ENCODE data around the gene CACNA2D2.
"Not testable (repeated sequence)": the region's sequence is repeated elsewhere in the genome, so short reads cannot be mapped to it uniquely, and the experiment has no call there.

The CACNA2D2 gene

GRCh38 chr3:50516440-50516871 lies 13.0 kb upstream of the CACNA2D2 start:
- ATAC-seq (peak; percentile 31), DNase-seq (no peak)
- no peaks in the 10 kb centered on the region for H3K9me3 Mint-ChIP-seq
- H3K4me3 Mint-ChIP-seq: no peak overlapping the region
- H3K27me3 Mint-ChIP-seq: peaks cover 34% of the 10 kb centered on the region
- H3K4me1 Mint-ChIP-seq: peaks cover 26% of the 10 kb centered on the region
- H3K27ac Mint-ChIP-seq: no peak overlapping the region

- Mint-ChIP-seq H3K27me3 (peaks cover 34% of the 10 kb centered on the region), H3K27ac (no peak overlapping the region), H3K9me3 (no peaks in the 10 kb centered on the region), H3K4me3 (no peak overlapping the region), H3K4me1 (peaks cover 26% of the 10 kb centered on the region)
- ATAC-seq (peak; percentile 40), DNase-seq (no peak)
These were observed 12.4 kb upstream of the CACNA2D2 start for GRCh38 chr3:50515565-50516439.

- H3K4me1 Mint-ChIP-seq: peaks cover 16% of the 10 kb centered on the region
- H3K27me3 Mint-ChIP-seq: peaks cover 23% of the 10 kb centered on the region
- not testable (repeated sequence) for DNase-seq, H3K9me3 Mint-ChIP-seq, H3K4me3 Mint-ChIP-seq, ATAC-seq
- peak overlapping the region in 1 of 2 donors; percentile 62 for H3K27ac Mint-ChIP-seq
These were observed 9.5 kb upstream of the CACNA2D2 start for GRCh38 chr3:50512908-50513307.

- no peak for ATAC-seq
- peak overlapping the region in 1 of 2 donors; percentile 12 for H3K27ac Mint-ChIP-seq
- H3K27me3 Mint-ChIP-seq: peaks cover 23% of the 10 kb centered on the region
- no peaks in the 10 kb centered on the region for H3K9me3 Mint-ChIP-seq
- no peak overlapping the region for H3K4me3 Mint-ChIP-seq
- H3K4me1 Mint-ChIP-seq: peaks cover 16% of the 10 kb centered on the region
- DNase-seq: no peak
These were observed 8.7 kb upstream of the CACNA2D2 start for GRCh38 chr3:50512131-50512530.

GRCh38 chr3:50510325-50510724 lies 6.9 kb upstream of the CACNA2D2 start:
- peaks cover 11% of the 10 kb centered on the region for H3K27me3 Mint-ChIP-seq
- DNase-seq (no peak), ATAC-seq (no peak)
- H3K4me1 Mint-ChIP-seq: peaks cover 1% of the 10 kb centered on the region
- H3K9me3 Mint-ChIP-seq: no peaks in the 10 kb centered on the region
- H3K4me3 Mint-ChIP-seq: no peak overlapping the region
- no peak overlapping the region for H3K27ac Mint-ChIP-seq

- H3K4me3 Mint-ChIP-seq: no peak overlapping the region
- no peaks in the 10 kb centered on the region for H3K9me3 Mint-ChIP-seq
- H3K27ac Mint-ChIP-seq: no peak overlapping the region
- ATAC-seq (no peak), DNase-seq (no peak)
- H3K27me3 Mint-ChIP-seq: peaks cover 10% of the 10 kb centered on the region
- no peaks in the 10 kb centered on the region for H3K4me1 Mint-ChIP-seq
These were observed 6.3 kb upstream of the CACNA2D2 start for GRCh38 chr3:50509715-50510114.

- DNase-seq (no peak), ATAC-seq (no peak)
- Mint-ChIP-seq H3K27me3 (peaks cover 14% of the 10 kb centered on the region), H3K4me3 (no peak overlapping the region), H3K9me3 (no peaks in the 10 kb centered on the region), H3K27ac (no peak overlapping the region), H3K4me1 (no peaks in the 10 kb centered on the region)
These were observed 5.4 kb upstream of the CACNA2D2 start for GRCh38 chr3:50508821-50509220.

DNA sequence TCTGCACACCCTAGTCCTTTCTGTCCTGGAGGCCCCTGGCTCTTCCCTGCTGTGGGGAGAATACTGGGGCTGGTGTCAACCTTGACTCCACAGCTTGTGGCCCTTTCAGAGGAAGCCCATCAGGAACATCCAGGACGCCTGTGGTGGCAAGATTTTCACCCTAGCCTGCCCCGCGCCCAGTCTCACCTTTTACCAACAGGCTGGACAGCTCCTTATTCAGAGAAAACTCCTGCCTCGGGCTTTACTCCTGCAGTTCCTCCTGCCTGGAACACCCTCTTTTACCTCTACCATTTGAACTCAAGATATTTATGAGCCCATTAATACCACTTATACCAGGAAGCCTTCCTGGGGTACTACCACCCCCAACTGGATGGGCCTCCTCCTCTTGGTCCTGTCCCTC lies 2.7 kb upstream of the CACNA2D2 start:
- H3K4me1 Mint-ChIP-seq: peaks cover 5% of the 10 kb centered on the region
- no peak for DNase-seq
- H3K9me3 Mint-ChIP-seq: no peaks in the 10 kb centered on the region
- no peak overlapping the region for H3K4me3 Mint-ChIP-seq
- H3K27me3 Mint-ChIP-seq: peaks cover 32% of the 10 kb centered on the region
- no peak for ATAC-seq
- H3K27ac Mint-ChIP-seq: no peak overlapping the region

DNA sequence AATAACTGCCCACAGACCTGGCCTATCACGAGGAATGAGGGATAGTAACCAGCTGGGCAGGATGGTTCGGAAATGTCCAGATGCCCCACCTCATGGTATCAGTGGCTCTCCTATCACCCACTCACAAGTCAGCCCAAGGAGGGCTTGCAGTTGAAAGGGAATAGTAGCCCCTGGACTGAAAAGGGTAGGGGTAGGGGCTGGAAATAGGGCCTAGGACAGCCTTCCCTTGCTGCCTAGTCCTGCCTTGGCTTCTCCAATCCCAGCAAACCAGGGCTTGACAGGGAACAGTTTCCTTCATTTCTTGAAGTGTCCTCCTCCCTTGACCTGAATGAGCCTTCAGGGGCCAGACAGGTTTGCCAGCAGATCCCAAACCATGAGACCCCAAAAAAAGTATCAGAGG lies 1.2 kb upstream of the CACNA2D2 start:
- no peaks in the 10 kb centered on the region for H3K9me3 Mint-ChIP-seq
- peaks cover 46% of the 10 kb centered on the region for H3K27me3 Mint-ChIP-seq
- ATAC-seq (no peak), DNase-seq (no peak)
- H3K27ac Mint-ChIP-seq: no peak overlapping the region
- no peak overlapping the region for H3K4me3 Mint-ChIP-seq
- H3K4me1 Mint-ChIP-seq: peaks cover 5% of the 10 kb centered on the region

GRCh38 chr3:50502584-50503423 lies 630 bp downstream of the CACNA2D2 start:
- H3K27ac Mint-ChIP-seq: no peak overlapping the region
- H3K27me3 Mint-ChIP-seq: peaks cover 61% of the 10 kb centered on the region
- no peaks in the 10 kb centered on the region for H3K9me3 Mint-ChIP-seq
- peak overlapping the region; percentile 71 to 76 for H3K4me3 Mint-ChIP-seq
- DNase-seq: no peak
- peaks cover 5% of the 10 kb centered on the region for H3K4me1 Mint-ChIP-seq
- ATAC-seq: peak; percentile 47

GRCh38 chr3:50502225-50502583 lies 1.2 kb downstream of the CACNA2D2 start:
- no peak for ATAC-seq
- Mint-ChIP-seq H3K27ac (no peak overlapping the region), H3K4me3 (peak overlapping the region; percentile 71 to 76)

GRCh38 chr3:50495609-50496423 lies 7.6 kb downstream of the CACNA2D2 start:
- Mint-ChIP-seq H3K4me3 (no peak overlapping the region), H3K4me1 (peaks cover 22% of the 10 kb centered on the region), H3K9me3 (no peaks in the 10 kb centered on the region), H3K27me3 (peaks cover 26% of the 10 kb centered on the region), H3K27ac (no peak overlapping the region)
- ATAC-seq: no peak
- DNase-seq: no peak

More at GRCh38 chr3:50502225-50502583, 1.2 kb downstream of the CACNA2D2 start:
- Mint-ChIP-seq H3K27me3 (peaks cover 61% of the 10 kb centered on the region), H3K4me1 (peaks cover 5% of the 10 kb centered on the region), H3K9me3 (no peaks in the 10 kb centered on the region)
- no peak for DNase-seq

DNA sequence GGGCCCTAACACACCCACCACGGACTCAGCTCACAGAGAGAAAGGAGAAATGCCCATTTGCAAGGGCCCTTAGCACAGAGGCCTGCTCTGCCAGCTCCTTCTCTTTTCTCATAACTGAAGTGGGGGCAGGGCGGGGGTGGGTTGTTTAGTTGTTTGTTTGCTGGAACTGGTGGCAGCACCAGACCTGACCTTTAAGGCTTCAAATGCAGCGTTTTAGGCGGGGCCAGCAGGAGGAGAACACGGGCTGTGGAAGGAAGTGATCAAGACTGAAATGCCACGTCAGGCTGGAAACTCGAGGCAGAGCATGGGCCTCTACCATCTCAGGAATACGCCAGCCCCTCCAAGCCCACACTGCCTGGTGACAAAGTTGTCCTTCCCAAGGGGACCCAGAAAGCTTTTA lies 9.3 kb downstream of the CACNA2D2 start:
- DNase-seq (no peak), ATAC-seq (no peak)
- Mint-ChIP-seq H3K9me3 (no peaks in the 10 kb centered on the region), H3K27me3 (peaks cover 9% of the 10 kb centered on the region), H3K4me1 (peaks cover 28% of the 10 kb centered on the region), H3K4me3 (no peak overlapping the region), H3K27ac (no peak overlapping the region)

DNA sequence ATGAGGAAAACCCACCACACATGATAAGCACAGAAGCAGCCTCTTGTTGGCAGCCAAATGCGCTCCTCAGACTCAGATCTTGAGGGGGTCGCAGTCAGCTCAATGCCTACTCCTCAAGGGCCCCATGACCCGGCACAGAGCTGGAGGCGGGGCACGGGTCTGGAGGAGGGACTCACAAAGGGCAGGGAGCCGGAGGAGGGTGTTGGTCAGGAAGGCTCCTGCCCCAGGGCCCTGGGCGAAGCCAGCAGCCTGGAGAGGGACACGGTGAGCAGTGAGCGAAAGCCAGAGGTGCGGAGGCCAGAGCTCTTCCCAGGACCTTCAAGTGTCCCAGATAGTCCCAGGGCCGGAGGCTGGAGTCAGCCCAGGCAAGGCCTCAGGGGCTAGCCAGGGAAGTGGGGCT lies 9.8 kb downstream of the CACNA2D2 start:
- H3K27me3 Mint-ChIP-seq: peaks cover 4% of the 10 kb centered on the region
- no peak overlapping the region for H3K27ac Mint-ChIP-seq
- DNase-seq (no peak), ATAC-seq (no peak)
- H3K4me1 Mint-ChIP-seq: peaks cover 28% of the 10 kb centered on the region
- H3K9me3 Mint-ChIP-seq: no peaks in the 10 kb centered on the region
- no peak overlapping the region for H3K4me3 Mint-ChIP-seq

- Mint-ChIP-seq H3K4me1 (peaks cover 28% of the 10 kb centered on the region), H3K9me3 (no peaks in the 10 kb centered on the region), H3K27me3 (no peaks in the 10 kb centered on the region), H3K27ac (no peak overlapping the region), H3K4me3 (no peak overlapping the region)
- ATAC-seq (no peak), DNase-seq (no peak)
These were observed 10.3 kb downstream of the CACNA2D2 start for GRCh38 chr3:50493086-50493485.

Measured in stimulated activated naive CD8-positive, alpha-beta T cell treated with anti-CD3 and anti-CD28 coated beads, Interleukin-15, amount 100 ng/mL, for 72 hours (primary cell).